ENCODE measurements around the gene RASAL3. TPM values are rescaled to one million over a fixed set of nuclear protein-coding genes. Genes with fewer than 3 reads are reported as not detected.

RASAL3 gene
- total RNA-seq, 1 experiment from 2014 or later: 1.9 TPM

GRCh38 chr19:15421136-15421695, 43.1 kb downstream of the RASAL3 start:
- H3K79me2 ChIP-seq (ENCODE audit: insufficient read depth, low read length): peaks cover 23% of the 10 kb centered on the region
- no peak overlapping the region for H3K23ac ChIP-seq (ENCODE audit: insufficient read length, low read depth, low read length)
- no peak overlapping the region for H4K5ac ChIP-seq (ENCODE audit: insufficient read length, low read depth, low read length)
- no peaks in the 10 kb centered on the region for H3K4me1 ChIP-seq (ENCODE audit: insufficient read depth, low read length)
- no peak overlapping the region for H3K18ac ChIP-seq (ENCODE audit: insufficient read length, low read depth, low read length)
- TF ChIP-seq CTCF (conservative IDR thresholded peaks at IDR 0.05): no peak
- Mint-ChIP-seq H3K36me3 (ENCODE audit: insufficient read depth in 1 of 3, low read depth in 3 of 3) (peaks cover 33 to 43% (median 42%) of the 10 kb centered on the region in 3 experiments), H3K27ac (no peak overlapping the region), H3K4me3 (no peak overlapping the region), H3K4me1 (peaks cover 12 to 19% of the 10 kb centered on the region in 2 experiments), H3K9me3 (peaks cover 0 to 3% of the 10 kb centered on the region in 2 experiments; a peak in 2 of 5 replicates), H3K27me3 (ENCODE audit: low read depth) (no peaks in the 10 kb centered on the region)
- peaks cover 10% of the 10 kb centered on the region for H3K79me1 ChIP-seq (ENCODE audit: insufficient read depth, low read depth, low read length, poor library complexity, severe bottlenecking)
- no peaks in the 10 kb centered on the region for H3K9me3 ChIP-seq (ENCODE audit: control insufficient read depth, low read depth, low read length)
- H3K9ac ChIP-seq (ENCODE audit: extremely low read depth, insufficient read length, low read length): no peak overlapping the region
- H3K4ac ChIP-seq (ENCODE audit: low read depth, low read length): no peak overlapping the region
- H2BK120ac ChIP-seq (ENCODE audit: low read depth, low read length, poor library complexity, severe bottlenecking): no peak overlapping the region
- H3K27me3 ChIP-seq (ENCODE audit: insufficient read depth, low read length): no peaks in the 10 kb centered on the region
- no peak overlapping the region for H2BK12ac ChIP-seq (ENCODE audit: insufficient read length, low read depth, low read length)
- no peak overlapping the region for H2BK5ac ChIP-seq (ENCODE audit: insufficient read length, low read length)
- H2BK15ac ChIP-seq (ENCODE audit: low read depth, low read length): no peak overlapping the region
- H2AFZ ChIP-seq (ENCODE audit: low read length): no peak overlapping the region
- H3K27ac ChIP-seq (ENCODE audit: insufficient read length, low read depth, low read length): no peak overlapping the region
- H4K91ac ChIP-seq (ENCODE audit: insufficient read length, low read depth, low read length): no peak overlapping the region
- H2BK20ac ChIP-seq (ENCODE audit: low read depth, low read length, poor library complexity, severe bottlenecking): no peak overlapping the region
- H4K8ac ChIP-seq (replicated peaks; ENCODE audit: insufficient read length, low read depth, low read length): no peak overlapping the region
- peaks cover 6% of the 10 kb centered on the region for H3K23me2 ChIP-seq (ENCODE audit: insufficient read length, low read depth, low read length, poor library complexity, severe bottlenecking)
- no peak overlapping the region for H2AK5ac ChIP-seq (ENCODE audit: insufficient read length, low read length)
- no peak overlapping the region for H3K4me2 ChIP-seq (ENCODE audit: insufficient read depth, insufficient read length, low read length)
- no peaks in the 10 kb centered on the region for H4K20me1 ChIP-seq (ENCODE audit: control insufficient read depth, insufficient read depth, insufficient read length)
- H3T11ph ChIP-seq (ENCODE audit: low read length): no peak overlapping the region
- no peak overlapping the region for H3K56ac ChIP-seq (ENCODE audit: insufficient read length, low read depth, low read length)
- H3K14ac ChIP-seq (ENCODE audit: insufficient read depth, low read length): no peak overlapping the region
- no CpG with 5 or more reads among the region's 12 CpGs for WGBS (ENCODE audit: extremely low coverage, insufficient read length, low lambda C conversion rate)
- no peak for DNase-seq
